SH-SY5Y (cell line): ENCODE measurements around the gene LRRTM4.

Source experiments
- GATA2 ChIP-seq: IDR thresholded peaks from 2 replicates; pipeline ENCODE4 v1.6.1; 2011; ENCODE audit warnings: mild to moderate bottlenecking, low read depth, low read length
- GATA3 ChIP-seq: IDR thresholded peaks from 2 replicates; pipeline ENCODE4 v1.6.1; 2011; ENCODE audit warnings: low read depth, mild to moderate bottlenecking, low read length, moderate library complexity

DNA sequence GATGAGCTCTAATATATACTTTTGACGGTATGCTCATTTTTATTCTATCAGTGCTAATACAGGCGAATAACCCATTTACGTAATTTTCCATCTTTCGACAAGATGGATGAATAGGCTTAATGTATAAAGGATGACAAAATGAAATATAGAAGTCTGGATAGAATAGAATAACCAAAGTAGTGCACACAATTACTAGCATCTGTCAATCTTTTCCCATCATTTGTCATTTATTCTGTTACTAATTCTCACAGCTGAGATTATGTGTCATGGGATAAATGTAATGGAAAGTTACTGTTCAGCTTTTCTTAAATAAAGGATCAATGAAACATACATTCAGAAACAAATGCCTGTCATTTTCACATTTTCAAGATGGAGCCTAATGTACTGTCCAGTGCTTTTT lies 548.6 kb downstream of the LRRTM4 start:
- TF ChIP-seq GATA3, result no peak
- TF ChIP-seq GATA2, result no peak
